Panc1 (cell line): ENCODE results near the gene SCFD1. TPM values are rescaled to one million over a fixed set of nuclear protein-coding genes. Genes with fewer than 3 reads are reported as not detected.

Experiments used
- ATAC-seq: fragments of 200-7000 bp; cut with Tn5 transposase; 2 replicates; pipeline ENCODE4 v1.9.1; 2020; ENCODE audit warnings: mild to moderate bottlenecking, moderate library complexity
- BruUV-seq: library from RNA; stranded (reverse); fragments of 400-500 nt; replicated peaks from 2 replicates; lab custom pipeline; 2021; lab: Mats Ljungman, UMichigan
- CTCF ChIA-PET: fragments of 300-600 bp; sonication (Branson Sonifier 250); formaldehyde crosslinking; loops from one replicate; lab custom pipeline; 2022; ENCODE audit warnings: antibody characterized with exemption; lab: Charles Lee
- POLR2A ChIA-PET: fragments of 300-600 bp; sonication (Branson Sonifier 250); formaldehyde crosslinking; loops from one replicate; lab custom pipeline; 2022; ENCODE audit warnings: antibody characterized with exemption; lab: Charles Lee
- DNase-seq: peaks from one replicate; pipeline ENCODE4 v3.0.0-alpha.2; 2010; ENCODE audit warnings: low read depth, low spot score
- H3K27ac ChIP-seq: 2 replicates; pipeline ENCODE4 v1.5.1; 2011; ENCODE audit warnings: mild to moderate bottlenecking, low read length, inconsistent platforms
- H3K27me3 ChIP-seq: fragments of 200-500 bp; sonication (Bioruptor generic); 2 replicates; pipeline ENCODE4 v1.6.0; 2014; ENCODE audit warnings: low read length, inconsistent platforms; ENCODE audit not compliant: control insufficient read depth, insufficient read depth
- H3K36me3 ChIP-seq: fragments of 200-500 bp; sonication (Bioruptor generic); 2 replicates; pipeline ENCODE4 v1.5.1; 2014; ENCODE audit warnings: inconsistent platforms, mild to moderate bottlenecking, low read length, moderate library complexity; ENCODE audit not compliant: control insufficient read depth, insufficient read depth
- H3K4me1 ChIP-seq: 2 replicates; pipeline ENCODE4 v1.5.1; 2011; ENCODE audit warnings: inconsistent platforms, mild to moderate bottlenecking, low read length, moderate library complexity; ENCODE audit not compliant: control insufficient read depth, insufficient read depth
- H3K4me3 ChIP-seq, 2 experiments: 2 replicates each; pipeline ENCODE4 v1.5.1; 2011 to 2012; ENCODE audit warnings: low read depth in 2 of 2, low read length in 2 of 2, mild to moderate bottlenecking in 2 of 2, inconsistent platforms in 1 of 2, moderate library complexity in 1 of 2
- H3K9me3 ChIP-seq: fragments of 200-500 bp; sonication (Bioruptor generic); 2 replicates; pipeline ENCODE4 v1.5.1; 2014; ENCODE audit warnings: low read depth, mild to moderate bottlenecking, inconsistent platforms, low read length, moderate library complexity; ENCODE audit not compliant: control insufficient read depth, insufficient read depth
- CTCF ChIP-seq: fragments of 450-650 bp; IDR thresholded peaks from 2 replicates; pipeline ENCODE4 v1.5.1; 2017; ENCODE audit warnings: mild to moderate bottlenecking
- POLR2AphosphoS5 ChIP-seq: IDR thresholded peaks from 2 replicates; pipeline ENCODE4 v1.6.1; 2012; ENCODE audit warnings: mild to moderate bottlenecking, low read depth, low read length, moderate library complexity
- REST ChIP-seq, 2 experiments: IDR thresholded peaks; 2 replicates each; pipeline ENCODE4 v1.6.1; 2011 to 2012; ENCODE audit warnings: low read depth in 2 of 2, control low read depth in 1 of 2, low read length in 1 of 2, mild to moderate bottlenecking in 1 of 2, moderate library complexity in 1 of 2; ENCODE audit not compliant: insufficient read depth in 1 of 2
- SIN3A ChIP-seq: IDR thresholded peaks from 2 replicates; pipeline ENCODE4 v1.6.1; 2012; ENCODE audit warnings: low read depth, mild to moderate bottlenecking, low read length, moderate library complexity, borderline replicate concordance; ENCODE audit not compliant: insufficient read depth
- TCF7L2 ChIP-seq: IDR thresholded peaks from 2 replicates; pipeline ENCODE4 v1.6.1; 2011; ENCODE audit warnings: mild to moderate bottlenecking, low read depth, low read length, inconsistent platforms
- in situ Hi-C: cut with HindIII; loops from 2 replicates; pipeline ENCODE4 v1.10.0; 2016; ENCODE audit warnings: low sequenced_read_pairs, low pct_unique_long_range_greater_than_20kb
- intact Hi-C: fragments of 100-400 bp; cut with micrococcal nuclease; formaldehyde crosslinking; loops from one replicate; pipeline ENCODE4 v1.10.0; 2022; ENCODE audit not compliant: unreplicated experiment
- total RNA-seq: library from RNA; stranded (reverse); gene quantifications from one replicate; pipeline ENCODE4 v1.2.1, GENCODE V29; 2021; ENCODE audit not compliant: unreplicated experiment

SCFD1 gene
- total RNA-seq, 1 experiment from 2014 or later = 43.8 TPM

- Histone ChIP-seq H3K27me3 (peaks cover 14% of the 10 kb centered on the region), H3K4me1 (no peaks in the 10 kb centered on the region), H3K27ac (no peak overlapping the region), H3K9me3 (no peaks in the 10 kb centered on the region), H3K36me3 (no peaks in the 10 kb centered on the region), H3K4me3 (no peak overlapping the region)
- ATAC-seq (no peak), DNase-seq (no peak)
- ChIA-PET POLR2A (no interaction called here), CTCF (no interaction called here)
- intact Hi-C loops (no loop called here), in situ Hi-C loops (no loop called here)
- TF ChIP-seq REST (IDR thresholded peaks at IDR 0.05; ENCODE audit: insufficient read depth in 1 of 2, low read depth in 2 of 2, low read length in 1 of 2) = no peak
- no peak for TF ChIP-seq SIN3A
- TF ChIP-seq TCF7L2 = no peak
- no peak for TF ChIP-seq CTCF
- BruUV-seq = no TSS peak
Observed at GRCh38 chr14:30771595-30771994, 149.5 kb downstream of the SCFD1 start.

- H3K36me3 ChIP-seq = no peaks in the 10 kb centered on the region
- POLR2A ChIA-PET = no interaction called here
- no peak overlapping the region for H3K27ac ChIP-seq
- no peaks in the 10 kb centered on the region for H3K9me3 ChIP-seq
- in situ Hi-C loops (no loop called here), intact Hi-C loops (no loop called here)
- no peak for DNase-seq
- peaks cover 4% of the 10 kb centered on the region for H3K27me3 ChIP-seq
- no peak for TF ChIP-seq POLR2AphosphoS5
- TF ChIP-seq REST (IDR thresholded peaks at IDR 0.05; ENCODE audit: insufficient read depth in 1 of 2, low read depth in 2 of 2, low read length in 1 of 2) = no peak
- TF ChIP-seq CTCF = no peak
- TF ChIP-seq TCF7L2 = no peak
- no peak for TF ChIP-seq SIN3A
- H3K4me1 ChIP-seq = no peaks in the 10 kb centered on the region
- no peak overlapping the region for H3K4me3 ChIP-seq
- ATAC-seq = no peak
- no TSS peak for BruUV-seq
- CTCF ChIA-PET = no interaction called here
Observed at GRCh38 chr14:30779210-30779609, 157.1 kb downstream of the SCFD1 start.

Other genes with a start within 250 kb of the SCFD1 start
- 27.5 TPM for gene G2E3, start 63.2 kb upstream of the SCFD1 start, total RNA-seq